Glomerular endothelial cell (primary cell): ENCODE data around the gene DNMT3L. TPM values are rescaled to one million over a fixed set of nuclear protein-coding genes. Genes with fewer than 3 reads are reported as not detected.
"Not testable (repeated sequence)": the region's sequence is repeated elsewhere in the genome, so short reads cannot be mapped to it uniquely, and the experiment has no call there.

Experiments used
- DNase-seq: peaks from one replicate; pipeline ENCODE4 v3.0.0-alpha.2; 2011; ENCODE audit warnings: low read depth, low spot score; ENCODE audit errors: extremely low read depth
- total RNA-seq: library from RNA; depleted of rRNA; stranded (reverse); fragments of >200 nt; gene quantifications from 2 replicates; pipeline ENCODE4 v1.2.3, GENCODE V29; 2015

DNMT3L gene
- total RNA-seq, result not detected in 2 replicates

- no peak for DNase-seq
These were observed at the start of gene DNMT3L for GRCh38 chr21:44261675-44262295. Gene DNMT3L (minus strand): TSS chr21:44261897. CDS start chr21:44261259, 638 bp downstream.

- DNase-seq, result no peak
These were observed 49.2 kb upstream of the DNMT3L start for GRCh38 chr21:44310628-44311507.

DNA sequence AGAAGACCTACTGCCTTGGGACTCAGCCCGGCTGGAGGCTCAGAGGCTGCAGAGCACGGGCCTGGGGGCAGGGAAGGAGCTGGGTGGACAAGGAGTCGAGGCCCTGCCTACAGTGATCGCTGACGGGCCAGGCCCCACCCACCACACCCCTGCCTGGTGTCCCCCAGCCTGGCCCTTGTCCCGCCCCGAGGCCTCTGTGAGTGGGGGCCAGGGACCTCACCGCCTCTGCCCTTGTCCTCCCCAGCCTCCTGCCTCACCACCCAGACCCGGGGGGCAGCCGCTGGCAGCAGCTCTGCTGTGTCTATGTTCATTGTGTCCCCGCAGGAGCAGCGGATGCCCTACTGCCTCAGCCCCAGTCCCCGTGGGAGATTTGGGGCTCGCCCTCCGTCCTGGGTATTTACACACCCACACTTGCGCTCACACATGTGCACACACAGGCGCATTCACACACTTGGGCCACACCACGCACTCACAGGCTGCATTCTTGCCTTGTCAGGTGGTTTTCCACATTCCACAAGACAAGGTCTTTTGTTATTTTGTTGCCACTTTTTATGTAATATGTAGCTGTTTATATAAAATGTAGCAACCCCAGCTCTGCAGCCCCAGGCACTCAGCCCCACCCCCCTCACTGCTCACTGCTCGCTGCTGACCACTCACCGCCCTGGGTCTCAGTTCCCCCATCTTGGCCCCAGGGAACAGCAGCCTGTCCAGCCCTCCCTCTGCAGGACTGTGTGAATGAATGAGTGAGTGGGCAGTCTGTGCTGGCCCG is 45.4 kb upstream of the DNMT3L start:
- DNase-seq, result no peak

GRCh38 chr21:44305691-44306090 is 44.0 kb upstream of the DNMT3L start:
- DNase-seq, result no peak

DNA sequence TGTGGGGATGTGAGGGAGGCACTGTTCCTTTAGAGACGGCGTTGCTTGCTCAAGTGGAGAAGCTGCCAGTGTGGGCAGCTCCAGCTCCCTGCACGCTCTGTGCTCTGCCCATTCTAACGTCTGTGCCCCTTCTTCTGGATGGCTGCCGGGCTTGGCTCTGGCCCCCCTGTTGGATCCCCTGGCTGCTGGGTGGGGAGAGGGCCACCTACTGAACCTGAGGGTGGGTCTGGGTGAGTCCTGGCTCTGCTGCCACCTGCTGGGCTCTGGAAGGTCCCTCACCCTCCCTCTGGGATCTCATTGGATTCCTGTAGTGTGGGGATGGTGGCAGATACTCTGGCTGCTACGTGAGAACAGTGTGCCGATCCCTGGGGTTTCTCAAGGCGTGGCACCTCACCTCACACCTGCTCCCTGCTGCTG is 43.2 kb upstream of the DNMT3L start:
- DNase-seq, result no peak

DNA sequence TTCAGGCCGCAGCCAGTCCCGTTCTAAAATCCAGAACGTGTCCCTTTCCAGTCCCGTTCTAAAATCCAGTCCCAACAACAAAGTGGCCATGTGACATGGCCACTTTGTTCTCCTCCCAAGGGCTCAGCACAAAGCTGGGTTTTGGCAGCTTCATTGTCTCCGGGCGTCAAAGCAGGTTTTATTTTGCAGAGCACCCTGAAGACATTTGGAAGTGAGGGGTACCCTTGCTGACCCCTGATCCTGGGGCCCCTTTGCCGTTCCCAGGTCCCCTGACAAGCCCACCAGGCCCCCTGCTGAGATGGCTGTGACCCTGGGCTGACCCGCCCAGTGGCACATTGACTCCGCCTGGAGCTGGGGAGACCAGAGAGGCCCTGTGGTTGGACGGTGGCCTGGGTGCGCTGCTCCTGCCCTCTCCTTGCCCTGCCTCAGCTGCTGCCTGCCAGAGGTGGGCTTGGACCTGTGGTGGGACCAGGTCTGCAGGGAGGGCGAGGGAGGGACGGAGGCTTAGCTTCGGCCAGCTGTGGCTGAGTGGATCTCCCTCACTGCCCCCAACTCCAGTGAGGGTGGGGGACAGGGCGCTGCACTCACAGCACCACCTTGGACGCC is 42.4 kb upstream of the DNMT3L start:
- no peak for DNase-seq

DNA sequence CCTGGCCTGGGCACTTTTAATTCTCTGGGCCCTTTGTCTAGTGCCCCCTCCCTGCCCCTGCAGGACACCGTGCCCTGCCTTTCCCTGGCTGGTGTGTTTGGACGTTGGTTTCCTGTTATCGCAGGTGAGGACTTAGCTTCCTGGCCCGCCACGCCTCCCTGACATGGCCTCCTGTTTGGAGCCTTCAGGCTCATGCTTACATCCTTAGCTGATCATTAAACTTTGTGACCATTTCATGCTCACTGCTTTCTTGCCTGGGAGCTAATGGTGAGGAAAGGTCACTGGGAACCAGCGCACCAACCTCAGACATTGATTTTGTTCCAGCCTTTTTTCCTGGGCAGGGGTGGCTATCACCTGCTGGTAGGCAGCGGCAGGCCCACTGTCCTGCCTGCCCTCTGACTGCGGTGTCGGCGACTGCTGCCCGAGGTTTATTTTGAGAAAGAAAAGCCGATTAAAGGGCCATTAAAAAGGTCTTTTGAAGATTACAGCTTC is 41.8 kb upstream of the DNMT3L start:
- no peak for DNase-seq

DNA sequence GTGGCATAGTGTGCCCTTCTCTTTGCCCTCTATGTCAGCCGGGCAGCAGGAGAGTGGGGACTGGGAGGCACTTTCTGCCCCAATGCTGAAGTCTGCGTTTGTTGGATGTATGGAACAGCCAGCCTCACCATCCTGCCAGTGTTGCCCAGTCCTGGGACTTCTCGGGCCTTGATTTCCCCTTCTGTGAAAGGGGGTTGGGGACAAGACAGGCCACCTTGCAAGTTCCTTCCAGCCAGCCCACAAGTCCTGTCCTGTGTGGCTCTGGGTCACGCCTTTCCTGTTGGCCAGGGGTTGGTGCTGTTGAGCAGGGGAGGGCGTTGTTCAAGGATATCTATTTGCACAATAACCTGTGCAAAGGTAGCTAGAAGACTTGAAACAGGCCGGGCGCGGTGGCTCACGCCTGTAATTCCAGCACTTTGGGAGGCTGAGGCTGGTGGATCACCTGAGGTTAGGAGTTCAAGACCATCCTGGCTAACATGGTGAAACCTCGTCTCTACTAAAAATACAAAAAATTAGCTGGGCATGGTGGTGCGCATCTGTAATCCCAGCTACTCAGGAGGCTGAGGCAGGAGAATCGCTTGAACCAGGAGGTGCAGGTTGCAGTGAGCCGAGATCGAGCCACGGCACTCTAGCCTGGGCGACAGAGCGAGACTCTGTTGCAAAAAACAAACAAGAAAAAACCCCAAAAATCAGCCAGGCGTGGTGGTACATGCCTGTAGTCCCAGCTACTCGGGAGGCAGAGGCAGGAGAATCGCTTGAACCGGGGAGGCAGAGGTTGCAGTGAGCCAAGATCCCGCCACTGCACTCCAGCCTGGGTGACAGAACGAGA is 41.1 kb upstream of the DNMT3L start:
- DNase-seq, result not testable (repeated sequence)

DNA sequence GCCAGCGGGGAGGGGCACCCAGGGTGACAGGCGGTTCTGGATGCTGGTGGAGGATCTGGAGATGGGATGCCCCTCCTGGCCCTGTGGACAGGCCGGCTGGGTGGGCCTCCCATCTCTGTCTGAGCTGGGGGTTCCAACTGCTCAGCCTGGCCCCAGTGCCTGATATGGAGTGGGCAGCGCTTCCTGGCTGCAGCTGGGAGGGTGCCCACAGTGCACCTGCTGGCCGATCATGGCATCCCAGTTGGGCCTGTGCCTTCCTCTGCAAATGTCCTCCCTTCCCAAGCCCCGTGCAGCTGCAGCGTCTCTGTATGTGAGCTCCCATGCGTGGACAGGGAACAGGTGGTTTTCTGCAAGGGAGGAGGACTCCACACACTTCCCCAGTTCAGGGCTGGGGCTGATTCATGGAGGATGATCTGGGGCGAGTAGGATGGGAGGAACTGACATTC is 40.3 kb upstream of the DNMT3L start:
- DNase-seq, result no peak

- no peak for DNase-seq
These were observed 39.4 kb upstream of the DNMT3L start for GRCh38 chr21:44301141-44301540.

DNA sequence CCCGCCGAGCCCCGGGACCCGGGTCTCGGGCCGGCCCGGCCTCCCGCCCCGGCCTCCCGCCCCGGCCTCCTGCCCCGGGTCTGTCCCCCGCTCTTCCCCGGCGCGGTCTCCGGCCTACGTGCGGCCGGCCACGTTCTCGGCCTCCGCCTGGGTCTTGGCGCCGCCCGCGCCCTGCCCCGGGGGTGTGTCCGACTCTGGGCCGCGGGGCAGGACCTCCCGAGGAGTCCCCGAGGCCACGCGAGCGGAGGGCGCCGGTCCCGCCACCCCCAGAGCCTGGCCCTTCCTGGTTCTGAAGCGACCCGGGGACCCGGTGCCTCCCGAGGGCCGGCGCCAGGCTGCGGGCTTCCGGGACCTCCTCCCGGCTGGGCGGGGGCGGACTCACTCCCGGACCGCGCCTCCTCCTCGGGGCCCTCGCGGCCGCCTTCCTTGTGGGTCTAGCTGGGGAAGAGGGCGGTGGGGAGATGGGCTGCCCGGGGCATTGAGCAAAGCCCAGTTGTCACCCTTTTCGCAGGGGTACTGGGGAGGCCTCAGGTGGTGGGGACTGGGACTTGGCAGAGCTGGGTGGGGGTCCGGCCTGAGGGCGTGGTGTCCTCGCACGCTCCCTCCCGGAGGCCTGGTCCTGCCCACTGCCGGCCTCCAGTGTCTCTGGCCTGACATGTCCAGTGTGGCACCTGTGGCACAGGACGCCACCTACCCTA is 38.7 kb upstream of the DNMT3L start:
- DNase-seq, result no peak

- DNase-seq, result no peak
These were observed 38.0 kb upstream of the DNMT3L start, which contains the start of gene PFKL for GRCh38 chr21:44299458-44300261. Gene PFKL (plus strand): TSS chr21:44300053. CDS start chr21:44300106, 53 bp downstream.

DNA sequence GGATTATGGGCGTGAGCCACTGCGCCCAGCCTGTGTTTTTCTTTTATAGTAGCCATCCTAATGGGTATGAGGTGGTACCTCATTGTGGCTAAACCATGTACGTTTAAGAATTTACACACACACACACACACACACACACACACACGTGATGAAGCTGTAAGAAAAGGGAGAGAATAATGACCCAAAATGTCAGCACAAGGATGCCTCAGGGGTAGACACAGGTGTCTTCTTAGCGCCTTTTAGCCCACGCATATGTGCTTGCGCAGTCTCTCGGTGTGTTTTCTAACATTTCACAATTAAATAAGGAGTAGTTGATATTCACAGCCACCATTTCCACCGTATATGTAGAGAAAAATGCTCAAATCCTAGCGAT is 37.4 kb upstream of the DNMT3L start:
- no peak for DNase-seq

- no peak for DNase-seq
These were observed 36.6 kb upstream of the DNMT3L start for GRCh38 chr21:44298301-44298700.

DNA sequence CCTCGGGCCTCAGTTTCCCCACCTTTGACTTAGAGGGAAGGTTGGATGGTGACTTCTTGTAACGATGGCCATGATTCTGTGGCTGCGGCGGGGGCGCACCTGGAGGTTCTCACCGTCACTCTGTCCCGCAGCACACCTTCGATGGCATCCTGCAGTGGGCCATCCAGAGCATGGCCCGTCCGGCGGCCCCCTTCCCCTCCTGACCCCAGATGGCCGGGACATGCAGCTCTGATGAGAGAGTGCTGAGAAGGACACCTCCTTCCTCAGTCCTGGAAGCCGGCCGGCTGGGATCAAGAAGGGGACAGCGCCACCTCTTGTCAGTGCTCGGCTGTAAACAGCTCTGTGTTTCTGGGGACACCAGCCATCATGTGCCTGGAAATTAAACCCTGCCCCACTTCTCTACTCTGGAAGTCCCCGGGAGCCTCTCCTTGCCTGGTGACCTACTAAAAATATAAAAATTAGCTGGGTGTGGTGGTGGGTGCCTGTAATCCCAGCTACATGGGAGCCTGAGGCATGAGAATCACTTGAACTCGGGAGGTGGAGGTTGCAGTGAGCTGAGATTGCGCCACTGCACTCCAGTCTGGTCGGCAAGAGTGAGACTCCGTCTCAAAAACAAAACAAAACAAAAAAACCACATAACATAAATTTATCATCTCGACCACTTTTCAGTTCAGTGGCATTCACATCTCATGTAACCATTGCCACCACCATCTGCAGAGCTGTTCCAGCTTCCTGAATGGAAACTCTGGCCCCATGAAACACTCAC is 36.0 kb upstream of the DNMT3L start:
- DNase-seq, result peak; percentile 31

- DNase-seq, result no peak
These were observed 35.2 kb upstream of the DNMT3L start for GRCh38 chr21:44296916-44297315.

DNA sequence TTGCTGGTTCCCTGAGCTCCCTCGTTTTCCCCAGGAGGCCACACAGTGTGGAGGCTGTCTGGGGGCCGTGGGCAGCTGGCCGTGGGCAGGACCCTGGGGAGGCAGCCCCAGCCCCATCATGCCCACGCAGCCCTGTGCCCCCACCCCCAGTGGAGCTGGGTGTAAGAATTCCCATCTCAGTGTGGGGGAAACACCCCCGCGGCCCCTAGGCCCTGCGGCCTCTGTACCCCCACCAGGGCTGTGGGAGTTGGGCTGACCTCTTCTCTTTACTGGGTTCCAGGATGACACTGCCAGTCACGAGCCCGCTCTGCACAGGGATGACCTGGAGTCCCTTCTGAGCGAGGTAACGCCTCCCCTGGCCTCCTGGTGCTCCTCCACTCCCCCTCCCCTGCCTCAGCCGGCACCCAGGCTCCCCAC is 34.4 kb upstream of the DNMT3L start:
- DNase-seq, result no peak

GRCh38 chr21:44295646-44296045 is 33.9 kb upstream of the DNMT3L start:
- DNase-seq, result no peak
